Measurements from ENCODE around the gene PSMG3. TPM values are rescaled to one million over a fixed set of nuclear protein-coding genes. Genes with fewer than 3 reads are reported as not detected.

The PSMG3 gene
- total and polyA plus RNA-seq, 2 donors (not counting 3 experiments of a cell fraction or from before 2014, with no cell fraction given), result 25.5 to 49.7 TPM

DNA sequence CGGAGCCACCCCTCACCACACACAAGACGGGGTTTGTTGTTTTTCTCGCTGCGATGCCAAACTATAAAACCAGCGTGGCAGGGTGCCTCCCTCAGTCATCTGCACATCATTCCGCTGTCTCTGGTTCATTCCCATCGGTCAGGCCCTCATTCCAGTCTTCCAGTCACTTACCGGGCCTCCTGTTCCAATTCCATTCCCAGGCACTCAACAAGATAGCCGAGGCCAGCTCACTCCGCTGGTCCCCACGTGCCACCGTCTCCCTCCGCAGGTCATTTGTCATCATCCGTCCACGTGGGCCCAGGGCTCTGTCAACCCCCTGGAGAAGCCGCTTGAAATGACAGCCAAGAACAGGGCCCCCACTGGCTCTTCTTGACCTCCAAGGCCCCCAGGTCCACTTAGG is 7.7 kb downstream of the PSMG3 start:
- ChIA-PET CTCF (interaction anchor here (1.1 to 1.4 kb wide), 2 partner anchors 14 to 26 kb away, joined by 3 to 5 read pairs; no protein-coding TSS in a partner anchor), POLR2A (no interaction called here)
- Histone ChIP-seq H3K27me3 (ENCODE audit: control insufficient read depth in 2 of 2, insufficient read depth in 2 of 2, low read length in 2 of 2) (no peaks in the 10 kb centered on the region), H3K4me2 (ENCODE audit: insufficient read depth, low read length) (no peak overlapping the region), H4K20me1 (replicated peaks; ENCODE audit: control insufficient read depth, extremely low read depth, insufficient read depth, low read length) (no peaks in the 10 kb centered on the region), H3K36me3 (ENCODE audit: control insufficient read depth in 2 of 2, extremely low read depth in 1 of 2, insufficient read depth in 2 of 2, low read length in 2 of 2) (peaks cover 0 to 4% of the 10 kb centered on the region in 2 experiments), H3K9me1 (replicated peaks; ENCODE audit: control insufficient read depth, extremely low read depth, insufficient read depth, low read length) (no peaks in the 10 kb centered on the region), H3K9me3 (replicated peaks; ENCODE audit: control insufficient read depth, insufficient read depth, low read length) (no peaks in the 10 kb centered on the region), H2AFZ (ENCODE audit: low read depth, low read length) (no peak overlapping the region), H3K4me1 (ENCODE audit: control insufficient read depth, extremely low read depth, insufficient read depth, low read length) (no peaks in the 10 kb centered on the region), H3K4me3 (replicated peaks in 1 of 3; ENCODE audit: insufficient read depth in 1 of 3, low read depth in 1 of 3, low read length in 3 of 3) (no peak overlapping the region), H3K9ac (replicated peaks; ENCODE audit: extremely low read depth, insufficient read depth, low read length) (no peak overlapping the region), H3K27ac (ENCODE audit: insufficient read depth, low read depth, low read length) (no peak overlapping the region), H3K79me2 (ENCODE audit: control insufficient read depth, insufficient read depth, low read length) (no peaks in the 10 kb centered on the region)
- dilution Hi-C loops (cut with MboI; ENCODE audit: extremely low pct_ligation_motif_present, low sequenced_read_pairs) (no loop called here), intact Hi-C loops (cut with micrococcal nuclease) (no loop called here)
- BruUV-seq (replicated peaks), result no TSS peak
- TF ChIP-seq POLR2AphosphoS5 (IDR thresholded peaks at IDR 0.05; ENCODE audit: insufficient read depth, low read depth, low read length) (no peak), JUN (IDR thresholded peaks at IDR 0.05; ENCODE audit: borderline replicate concordance, insufficient read depth, insufficient read length, low read depth) (no peak)
- TF ChIP-seq, protein P1, sequence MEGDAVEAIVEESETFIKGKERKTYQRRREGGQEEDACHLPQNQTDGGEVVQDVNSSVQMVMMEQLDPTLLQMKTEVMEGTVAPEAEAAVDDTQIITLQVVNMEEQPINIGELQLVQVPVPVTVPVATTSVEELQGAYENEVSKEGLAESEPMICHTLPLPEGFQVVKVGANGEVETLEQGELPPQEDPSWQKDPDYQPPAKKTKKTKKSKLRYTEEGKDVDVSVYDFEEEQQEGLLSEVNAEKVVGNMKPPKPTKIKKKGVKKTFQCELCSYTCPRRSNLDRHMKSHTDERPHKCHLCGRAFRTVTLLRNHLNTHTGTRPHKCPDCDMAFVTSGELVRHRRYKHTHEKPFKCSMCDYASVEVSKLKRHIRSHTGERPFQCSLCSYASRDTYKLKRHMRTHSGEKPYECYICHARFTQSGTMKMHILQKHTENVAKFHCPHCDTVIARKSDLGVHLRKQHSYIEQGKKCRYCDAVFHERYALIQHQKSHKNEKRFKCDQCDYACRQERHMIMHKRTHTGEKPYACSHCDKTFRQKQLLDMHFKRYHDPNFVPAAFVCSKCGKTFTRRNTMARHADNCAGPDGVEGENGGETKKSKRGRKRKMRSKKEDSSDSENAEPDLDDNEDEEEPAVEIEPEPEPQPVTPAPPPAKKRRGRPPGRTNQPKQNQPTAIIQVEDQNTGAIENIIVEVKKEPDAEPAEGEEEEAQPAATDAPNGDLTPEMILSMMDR (IDR thresholded peaks at IDR 0.05; ENCODE audit: extremely low read depth in 1 of 2, insufficient read depth in 1 of 2, low read depth in 1 of 2, low read length in 2 of 2), result no peak
- TF ChIP-seq, protein P2, sequence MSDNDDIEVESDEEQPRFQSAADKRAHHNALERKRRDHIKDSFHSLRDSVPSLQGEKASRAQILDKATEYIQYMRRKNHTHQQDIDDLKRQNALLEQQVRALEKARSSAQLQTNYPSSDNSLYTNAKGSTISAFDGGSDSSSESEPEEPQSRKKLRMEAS (IDR thresholded peaks at IDR 0.05; ENCODE audit: insufficient read depth, insufficient read length), result no peak
- no peak for FAIRE-seq
- DNase-seq (ENCODE audit: low read depth, low spot score), result no peak
